Neural cell (in vitro differentiated cells): ENCODE measurements around the gene CTNNA2. TPM values are rescaled to one million over a fixed set of nuclear protein-coding genes. Genes with fewer than 3 reads are reported as not detected.

Source experiments
- H2AFZ ChIP-seq: fragments of 200-600, 300-800 bp; sonication (generic), shearing (Covaris generic); 2 replicates; pipeline ENCODE4 v1.6.0; 2014; ENCODE audit warnings: low read depth, mild to moderate bottlenecking, antibody characterized with exemption, low read length, moderate library complexity
- H3F3A ChIP-seq: fragments of 200-600 bp; shearing (Covaris generic); 2 replicates; pipeline ENCODE4 v1.6.1; 2016; ENCODE audit warnings: mild to moderate bottlenecking, moderate library complexity, mixed read lengths, antibody characterized with exemption, low read length; ENCODE audit not compliant: insufficient read depth, poor library complexity, severe bottlenecking
- H3K27ac ChIP-seq: fragments of 200-600, 300-800 bp; sonication (generic), shearing (Covaris generic); 2 replicates; pipeline ENCODE4 v1.5.1; 2014; ENCODE audit warnings: mild to moderate bottlenecking, low read length, moderate library complexity
- H3K27me3 ChIP-seq: fragments of 300-800, 200-600 bp; sonication (generic), shearing (Covaris generic); 2 replicates; pipeline ENCODE4 v1.6.0; 2014; ENCODE audit warnings: mild to moderate bottlenecking, low read depth, low read length, moderate library complexity; ENCODE audit not compliant: insufficient read depth
- H3K36me3 ChIP-seq: fragments of 300-800, 200-600 bp; sonication (generic), shearing (Covaris generic); 2 replicates; pipeline ENCODE4 v1.5.1; 2014; ENCODE audit warnings: mild to moderate bottlenecking, antibody characterized with exemption, low read length, moderate library complexity; ENCODE audit not compliant: insufficient read depth
- H3K4me2 ChIP-seq: fragments of 300-800, 200-600 bp; sonication (generic), shearing (Covaris generic); 2 replicates; pipeline ENCODE4 v1.6.0; 2014; ENCODE audit warnings: mild to moderate bottlenecking, low read length
- H3K4me3 ChIP-seq: fragments of 300-800, 200-600 bp; sonication (generic), shearing (Covaris generic); 2 replicates; pipeline ENCODE4 v1.5.1; 2014; ENCODE audit warnings: mild to moderate bottlenecking, low read length, moderate library complexity
- H3K79me2 ChIP-seq: fragments of 200-600 bp; shearing (Covaris generic); replicated peaks from 2 replicates; pipeline ENCODE4 v1.6.0; 2014; ENCODE audit warnings: mild to moderate bottlenecking, low read length, moderate library complexity; ENCODE audit not compliant: insufficient read depth
- H3K9ac ChIP-seq: fragments of 300-800, 200-600 bp; sonication (generic), shearing (Covaris generic); 2 replicates; pipeline ENCODE4 v1.6.1; 2016; ENCODE audit warnings: mild to moderate bottlenecking, low read length, mixed read lengths
- H3K9me2 ChIP-seq: fragments of 200-600 bp; shearing (Covaris generic); 2 replicates; pipeline ENCODE4 v1.6.1; 2016; ENCODE audit warnings: mild to moderate bottlenecking, low read length, mixed read lengths; ENCODE audit not compliant: insufficient read depth
- H3K9me3 ChIP-seq: fragments of 200-600, 300-800 bp; sonication (generic), shearing (Covaris generic); 2 replicates; pipeline ENCODE4 v1.6.1; 2016; ENCODE audit warnings: mild to moderate bottlenecking, mixed run types, low read length, moderate library complexity, mixed read lengths
- H4K20me1 ChIP-seq: fragments of 200-600 bp; shearing (Covaris generic); 2 replicates; pipeline ENCODE4 v1.6.1; 2016; ENCODE audit warnings: mild to moderate bottlenecking, mixed run types; ENCODE audit not compliant: insufficient read depth
- EP300 ChIP-seq: fragments of 450-650 bp; conservative IDR thresholded peaks from 2 replicates; pipeline ENCODE4 v1.6.1; 2014; ENCODE audit warnings: antibody characterized with exemption, mild to moderate bottlenecking, moderate library complexity; ENCODE audit not compliant: poor library complexity, severe bottlenecking
- EZH2 ChIP-seq: fragments of 200-600, 300-800 bp; shearing (Covaris generic), sonication (generic); IDR thresholded peaks from 2 replicates; pipeline ENCODE4 v1.6.1; 2014; ENCODE audit warnings: antibody characterized with exemption, low read length, borderline replicate concordance, mild to moderate bottlenecking; ENCODE audit not compliant: insufficient read depth, poor library complexity, severe bottlenecking
- MXI1 ChIP-seq: fragments of 450-650 bp; conservative IDR thresholded peaks from 2 replicates; pipeline ENCODE4 v1.6.1; 2014; ENCODE audit warnings: antibody characterized with exemption, mild to moderate bottlenecking; ENCODE audit not compliant: poor library complexity, severe bottlenecking
- POLR2AphosphoS5 ChIP-seq: IDR thresholded peaks from 2 replicates; pipeline ENCODE4 v1.6.1; 2012
- RAD21 ChIP-seq: fragments of 450-650 bp; conservative IDR thresholded peaks from 2 replicates; pipeline ENCODE4 v1.6.1; 2014; ENCODE audit warnings: antibody characterized with exemption, mild to moderate bottlenecking, moderate library complexity
- REST ChIP-seq: IDR thresholded peaks from 2 replicates; pipeline ENCODE4 v1.6.1; 2012; ENCODE audit warnings: borderline replicate concordance
- SMC3 ChIP-seq: fragments of 450-650 bp; conservative IDR thresholded peaks from 2 replicates; pipeline ENCODE4 v1.6.1; 2014; ENCODE audit warnings: antibody characterized with exemption, mild to moderate bottlenecking, moderate library complexity; ENCODE audit not compliant: poor library complexity
- TAF1 ChIP-seq: IDR thresholded peaks from 2 replicates; pipeline ENCODE4 v1.6.1; 2012; ENCODE audit warnings: low read depth
- polyA minus RNA-seq: library from RNA; depleted of rRNA, polyadenylated mRNA; stranded (reverse); fragments of >200 nt; gene quantifications from 2 replicates; pipeline ENCODE4 v1.2.3, GENCODE V29; 2014
- polyA plus RNA-seq: library from polyadenylated mRNA; depleted of rRNA; stranded (reverse); fragments of >200 nt; gene quantifications from 2 replicates; pipeline ENCODE4 v1.2.3, GENCODE V29; 2014
- TF ChIP-seq, protein P1 (sequence below): fragments of 450-650 bp; IDR thresholded peaks from 2 replicates; pipeline ENCODE4 v1.5.1; 2014; ENCODE audit warnings: antibody characterized with exemption, mild to moderate bottlenecking, moderate library complexity; ENCODE audit not compliant: poor library complexity, severe bottlenecking

Gene CTNNA2
- polyA plus RNA-seq (184 and 194 TPM in 2 replicates), polyA minus RNA-seq (344 and 372 TPM in 2 replicates)

GRCh38 chr2:79512442-79513401 lies at the start of gene CTNNA2:
CTNNA2 (plus strand) TSS chr2:79513051.
- no peaks in the 10 kb centered on the region for H3K9me2 ChIP-seq
- no peaks in the 10 kb centered on the region for H4K20me1 ChIP-seq
- H3K27ac ChIP-seq, result peak within 1 kb of the TSS; percentile 94
- H3F3A ChIP-seq, result peaks cover 5% of the 10 kb centered on the region
- no peaks in the 10 kb centered on the region for H3K9me3 ChIP-seq
- H3K9ac ChIP-seq, result peak within 1 kb of the TSS; percentile 94
- no peaks in the 10 kb centered on the region for H3K36me3 ChIP-seq
- H3K4me2 ChIP-seq, result peak within 1 kb of the TSS; percentile 96
- peak within 1 kb of the TSS; percentile 97 for H2AFZ ChIP-seq
- no peaks in the 10 kb centered on the region for H3K27me3 ChIP-seq
- H3K4me3 ChIP-seq, result peak within 1 kb of the TSS; percentile 83
- H3K79me2 ChIP-seq, result peaks cover 45% of the 10 kb centered on the region
- TF ChIP-seq, protein P1, sequence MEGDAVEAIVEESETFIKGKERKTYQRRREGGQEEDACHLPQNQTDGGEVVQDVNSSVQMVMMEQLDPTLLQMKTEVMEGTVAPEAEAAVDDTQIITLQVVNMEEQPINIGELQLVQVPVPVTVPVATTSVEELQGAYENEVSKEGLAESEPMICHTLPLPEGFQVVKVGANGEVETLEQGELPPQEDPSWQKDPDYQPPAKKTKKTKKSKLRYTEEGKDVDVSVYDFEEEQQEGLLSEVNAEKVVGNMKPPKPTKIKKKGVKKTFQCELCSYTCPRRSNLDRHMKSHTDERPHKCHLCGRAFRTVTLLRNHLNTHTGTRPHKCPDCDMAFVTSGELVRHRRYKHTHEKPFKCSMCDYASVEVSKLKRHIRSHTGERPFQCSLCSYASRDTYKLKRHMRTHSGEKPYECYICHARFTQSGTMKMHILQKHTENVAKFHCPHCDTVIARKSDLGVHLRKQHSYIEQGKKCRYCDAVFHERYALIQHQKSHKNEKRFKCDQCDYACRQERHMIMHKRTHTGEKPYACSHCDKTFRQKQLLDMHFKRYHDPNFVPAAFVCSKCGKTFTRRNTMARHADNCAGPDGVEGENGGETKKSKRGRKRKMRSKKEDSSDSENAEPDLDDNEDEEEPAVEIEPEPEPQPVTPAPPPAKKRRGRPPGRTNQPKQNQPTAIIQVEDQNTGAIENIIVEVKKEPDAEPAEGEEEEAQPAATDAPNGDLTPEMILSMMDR, result peak; percentile 56
- TF ChIP-seq POLR2AphosphoS5, result peak; percentile 82
- no peak for TF ChIP-seq TAF1
- no peak for TF ChIP-seq EP300
- peak; percentile 6 for TF ChIP-seq SMC3
- TF ChIP-seq MXI1, result peak; percentile 71

- H3K36me3 ChIP-seq, result no peaks in the 10 kb centered on the region
- no peak overlapping the region for H3K9ac ChIP-seq
- no peaks in the 10 kb centered on the region for H3K9me3 ChIP-seq
- no peaks in the 10 kb centered on the region for H3K27me3 ChIP-seq
- no peaks in the 10 kb centered on the region for H3K9me2 ChIP-seq
- H3F3A ChIP-seq, result no peaks in the 10 kb centered on the region
- H3K27ac ChIP-seq, result no peak overlapping the region
- no peak overlapping the region for H2AFZ ChIP-seq
- H3K4me3 ChIP-seq, result no peak overlapping the region
- no peak overlapping the region for H3K4me2 ChIP-seq
- TF ChIP-seq RAD21 (no peak), EZH2 (no peak), TAF1 (no peak), EP300 (no peak), POLR2AphosphoS5 (no peak), REST (no peak), SMC3 (no peak), MXI1 (no peak)
- TF ChIP-seq, protein P1, result no peak
- H3K79me2 ChIP-seq, result no peaks in the 10 kb centered on the region
- H4K20me1 ChIP-seq, result no peaks in the 10 kb centered on the region
These were observed 25.5 kb upstream of the CTNNA2 start for GRCh38 chr2:79487399-79487798.
